ENCODE data around the gene CYP2W1.

Gene CYP2W1

DNA sequence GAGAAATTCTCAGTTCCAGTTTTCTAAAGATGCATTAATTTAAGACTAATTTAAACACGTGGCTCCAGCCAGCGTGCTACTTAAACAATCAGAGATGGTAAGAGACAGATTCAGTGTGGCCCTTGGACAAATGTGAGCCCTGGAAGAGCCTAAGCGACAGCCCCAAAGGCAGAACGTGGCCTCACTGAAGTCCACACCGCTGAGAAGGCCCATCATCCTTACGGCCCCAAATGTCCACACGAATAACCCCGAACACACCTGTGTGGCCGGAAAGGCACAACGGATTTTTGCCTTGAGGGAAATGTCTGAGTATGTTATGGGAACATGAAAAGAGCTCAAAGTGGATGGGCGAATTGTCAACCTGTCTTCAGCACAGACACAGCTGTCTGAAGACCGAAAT is 10.9 kb upstream of the CYP2W1 start:
- TF ChIP-seq, protein P1, sequence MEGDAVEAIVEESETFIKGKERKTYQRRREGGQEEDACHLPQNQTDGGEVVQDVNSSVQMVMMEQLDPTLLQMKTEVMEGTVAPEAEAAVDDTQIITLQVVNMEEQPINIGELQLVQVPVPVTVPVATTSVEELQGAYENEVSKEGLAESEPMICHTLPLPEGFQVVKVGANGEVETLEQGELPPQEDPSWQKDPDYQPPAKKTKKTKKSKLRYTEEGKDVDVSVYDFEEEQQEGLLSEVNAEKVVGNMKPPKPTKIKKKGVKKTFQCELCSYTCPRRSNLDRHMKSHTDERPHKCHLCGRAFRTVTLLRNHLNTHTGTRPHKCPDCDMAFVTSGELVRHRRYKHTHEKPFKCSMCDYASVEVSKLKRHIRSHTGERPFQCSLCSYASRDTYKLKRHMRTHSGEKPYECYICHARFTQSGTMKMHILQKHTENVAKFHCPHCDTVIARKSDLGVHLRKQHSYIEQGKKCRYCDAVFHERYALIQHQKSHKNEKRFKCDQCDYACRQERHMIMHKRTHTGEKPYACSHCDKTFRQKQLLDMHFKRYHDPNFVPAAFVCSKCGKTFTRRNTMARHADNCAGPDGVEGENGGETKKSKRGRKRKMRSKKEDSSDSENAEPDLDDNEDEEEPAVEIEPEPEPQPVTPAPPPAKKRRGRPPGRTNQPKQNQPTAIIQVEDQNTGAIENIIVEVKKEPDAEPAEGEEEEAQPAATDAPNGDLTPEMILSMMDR (IDR thresholded peaks at IDR 0.05; ENCODE audit: low read depth, low read length), result no peak
- DNase-seq (ENCODE audit: low read depth in 2 of 2), result no peak
- no peak overlapping the region for H3K4me3 ChIP-seq (replicated peaks in 1 of 2; ENCODE audit: low read depth in 2 of 2, low read length in 2 of 2)

DNA sequence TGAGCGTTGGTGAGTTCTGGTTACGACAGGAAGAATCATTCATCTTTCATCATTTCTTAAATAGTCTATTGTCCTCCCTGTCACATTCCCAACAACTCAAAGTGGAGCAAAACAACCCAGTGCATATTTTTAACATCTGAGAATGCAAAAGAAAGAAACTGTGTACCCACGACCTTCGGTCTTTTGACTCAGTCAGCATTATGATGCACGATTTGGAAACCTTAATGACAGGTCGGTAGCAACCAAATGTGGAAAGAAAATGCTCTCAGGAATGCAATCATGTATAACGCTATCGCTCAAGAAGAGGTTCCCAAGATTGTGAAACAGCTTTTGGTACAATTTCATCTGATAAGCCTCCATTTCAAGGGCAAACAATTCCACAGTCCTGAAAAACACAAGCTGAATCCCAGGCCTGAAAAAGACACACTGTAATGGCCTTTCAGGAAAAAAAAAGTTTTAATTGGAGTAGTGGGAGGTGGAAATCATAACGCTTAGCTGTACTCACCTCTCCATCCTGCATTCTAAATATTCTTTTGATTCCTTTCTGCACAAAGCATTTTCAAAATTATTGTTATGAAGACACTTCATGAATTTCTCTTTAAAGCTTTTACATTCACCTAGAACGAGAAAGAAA is 10.2 kb upstream of the CYP2W1 start:
- no peak overlapping the region for H3K4me3 ChIP-seq (replicated peaks in 1 of 2; ENCODE audit: low read depth in 2 of 2, low read length in 2 of 2)
- peak in 1 of 2 donors; percentile 51 for DNase-seq (ENCODE audit: low read depth in 2 of 2)
- TF ChIP-seq, protein P1 (IDR thresholded peaks at IDR 0.05; ENCODE audit: low read depth, low read length), result no peak

DNA sequence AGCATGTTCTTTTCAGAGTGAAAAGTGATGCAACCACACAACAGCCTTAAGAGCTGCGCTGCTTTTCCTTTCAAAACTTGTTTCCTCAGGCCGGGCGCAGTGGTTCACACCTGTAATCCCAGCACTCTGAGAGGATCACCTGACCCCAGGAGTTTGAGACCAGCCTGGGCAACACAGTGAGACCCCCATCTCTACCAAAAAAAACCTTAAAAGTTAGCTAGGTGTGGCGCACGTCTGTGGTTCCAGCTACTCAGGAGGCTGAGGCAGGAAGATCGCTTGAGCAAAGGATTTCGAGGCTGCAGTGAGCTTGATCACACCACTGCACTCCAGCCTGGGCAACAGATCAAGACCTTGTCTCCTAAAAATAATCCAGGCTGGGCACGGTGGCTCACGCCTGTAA is 9.7 kb upstream of the CYP2W1 start:
- DNase-seq (ENCODE audit: low read depth in 2 of 2), result no peak
- TF ChIP-seq, protein P1 (IDR thresholded peaks at IDR 0.05; ENCODE audit: low read depth, low read length), result no peak

DNA sequence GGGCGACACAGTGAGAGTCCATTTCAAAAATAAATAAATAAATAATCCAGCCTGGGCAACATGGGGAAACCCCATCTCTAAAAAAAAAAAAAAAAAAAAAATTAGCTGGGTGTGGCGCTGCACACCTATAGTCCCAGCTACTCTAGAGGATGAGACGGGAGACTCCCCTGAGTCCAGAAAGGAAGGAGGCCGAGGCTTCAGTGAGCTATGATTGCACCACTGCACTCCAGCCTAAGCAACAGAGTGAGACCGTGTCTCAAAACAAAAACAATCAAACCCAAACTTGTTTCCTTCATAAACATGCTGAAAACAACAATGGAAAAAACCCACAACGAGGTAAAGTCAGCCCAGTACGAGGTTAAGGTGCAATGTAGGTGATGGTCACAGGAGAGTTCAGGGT is 8.8 kb upstream of the CYP2W1 start:
- DNase-seq (ENCODE audit: low read depth in 2 of 2), result peak; percentile 26 to 47
- peak overlapping the region; percentile 98 to 99 for H3K4me3 ChIP-seq (replicated peaks in 1 of 2; ENCODE audit: low read depth in 2 of 2, low read length in 2 of 2)
- TF ChIP-seq, protein P1 (IDR thresholded peaks at IDR 0.05; ENCODE audit: low read depth, low read length), result no peak

More for the DNA sequence above, 9.7 kb upstream of the CYP2W1 start:
- no peak overlapping the region for H3K4me3 ChIP-seq (replicated peaks in 1 of 2; ENCODE audit: low read depth in 2 of 2, low read length in 2 of 2)

DNA sequence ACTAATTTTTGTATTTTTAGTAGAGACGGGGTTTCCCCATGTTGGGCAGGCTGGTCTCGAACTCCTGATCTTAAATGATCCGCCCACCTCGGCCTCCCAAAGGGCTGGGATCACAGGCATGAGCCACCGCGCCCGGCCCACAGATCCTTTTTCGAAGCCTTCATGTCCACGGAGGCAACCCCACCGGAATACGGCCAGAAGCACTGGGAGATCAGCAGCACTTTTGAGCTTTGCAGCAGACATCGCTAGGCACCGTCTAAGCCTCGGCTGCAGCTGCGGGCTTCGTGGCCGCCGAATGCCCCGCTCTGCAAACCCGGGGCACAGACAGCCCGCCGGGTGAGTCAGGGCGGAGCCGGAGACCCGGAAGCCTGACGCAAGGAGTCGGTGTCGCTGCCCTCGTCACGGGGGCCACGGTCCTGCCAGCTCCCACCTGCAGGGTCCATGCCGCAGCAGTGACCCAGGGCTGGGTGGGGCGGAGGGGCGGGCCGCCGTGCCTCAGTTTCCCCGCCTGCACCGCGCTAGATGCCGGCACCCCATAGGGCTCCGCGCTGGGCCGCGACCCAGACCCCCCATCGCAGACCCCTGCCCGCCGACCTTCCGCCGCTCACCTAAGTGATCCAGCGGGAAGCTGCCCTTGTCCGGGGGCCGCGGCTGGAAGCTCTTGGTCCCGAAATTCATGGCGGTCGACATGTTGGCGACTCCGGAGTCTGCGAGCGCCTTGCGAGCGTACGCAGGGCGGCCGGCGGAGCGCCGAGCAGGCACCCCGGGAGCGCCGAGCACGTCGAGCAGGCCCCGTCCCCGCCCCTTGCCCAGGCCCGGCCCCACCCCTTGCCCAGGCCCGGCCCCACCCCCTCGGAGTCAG is 7.9 kb upstream of the CYP2W1 start, which contains the start of gene COX19:
TSS of gene COX19 (minus strand) at position 730 of the 862 bp plus-strand sequence. CDS start at position 690, 40 bp downstream.
- peak; percentile 90 to 95 for DNase-seq (ENCODE audit: low read depth in 2 of 2)
- H3K4me3 ChIP-seq (replicated peaks in 1 of 2; ENCODE audit: low read depth in 2 of 2, low read length in 2 of 2), result peak within 1 kb of the TSS; percentile 98 to 99
- TF ChIP-seq, protein P1 (IDR thresholded peaks at IDR 0.05; ENCODE audit: low read depth, low read length), result no peak

DNA sequence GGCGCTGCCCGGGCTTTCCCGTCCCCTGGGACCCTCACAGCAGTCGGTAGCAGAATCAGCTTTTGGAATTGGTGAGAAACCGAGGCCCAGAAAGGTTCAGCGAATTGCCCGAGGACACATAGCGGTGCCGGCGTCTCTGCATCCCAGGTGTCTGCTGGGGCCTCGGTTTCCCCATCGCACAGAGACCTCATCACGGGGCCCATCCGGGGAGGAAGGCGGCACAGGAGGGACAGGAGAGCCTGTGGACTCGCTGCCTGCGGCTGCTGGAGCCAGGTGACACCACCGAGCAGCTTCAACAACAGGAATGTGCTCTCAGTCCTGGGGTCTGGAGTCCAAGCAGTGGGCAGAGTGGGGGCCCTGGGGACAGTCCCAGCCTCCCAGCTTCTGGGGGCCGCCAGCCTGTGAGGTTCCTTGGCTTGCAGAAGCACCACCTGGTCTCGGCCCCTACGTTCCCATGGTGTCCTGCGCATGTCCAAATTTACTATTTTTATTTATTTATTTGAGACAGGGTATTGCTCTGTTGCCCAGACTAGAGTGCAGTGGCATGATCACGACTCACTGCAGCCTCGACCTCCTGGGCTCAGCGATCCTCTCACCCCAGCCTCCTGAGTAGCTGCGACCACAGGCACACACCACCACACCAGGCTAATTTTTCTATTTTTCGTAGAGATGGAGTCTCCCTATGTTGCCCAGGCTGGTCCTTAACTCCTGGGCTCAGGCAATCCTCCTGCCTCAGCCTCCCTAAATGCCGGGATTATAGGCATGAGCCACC is 7.1 kb upstream of the CYP2W1 start:
- peak overlapping the region; percentile 37 to 98 for H3K4me3 ChIP-seq (replicated peaks in 1 of 2; ENCODE audit: low read depth in 2 of 2, low read length in 2 of 2)
- TF ChIP-seq, protein P1 (IDR thresholded peaks at IDR 0.05; ENCODE audit: low read depth, low read length), result no peak
- DNase-seq (ENCODE audit: low read depth in 2 of 2), result no peak

Data from cardiac fibroblast (primary cell).